ENCODE measurements around the gene CAB39L.

- TF ChIP-seq EZH2phosphoT487 (IDR thresholded peaks at IDR 0.05; ENCODE audit: borderline replicate concordance) (no peak), CTCF (conservative IDR thresholded peaks at IDR 0.05; ENCODE audit: low read length) (no peak)
Observed at GRCh38 chr13:49311816-49312215, 132.0 kb downstream of the CAB39L start.
